ENCODE results near the gene AEBP1.

AEBP1 gene

DNA sequence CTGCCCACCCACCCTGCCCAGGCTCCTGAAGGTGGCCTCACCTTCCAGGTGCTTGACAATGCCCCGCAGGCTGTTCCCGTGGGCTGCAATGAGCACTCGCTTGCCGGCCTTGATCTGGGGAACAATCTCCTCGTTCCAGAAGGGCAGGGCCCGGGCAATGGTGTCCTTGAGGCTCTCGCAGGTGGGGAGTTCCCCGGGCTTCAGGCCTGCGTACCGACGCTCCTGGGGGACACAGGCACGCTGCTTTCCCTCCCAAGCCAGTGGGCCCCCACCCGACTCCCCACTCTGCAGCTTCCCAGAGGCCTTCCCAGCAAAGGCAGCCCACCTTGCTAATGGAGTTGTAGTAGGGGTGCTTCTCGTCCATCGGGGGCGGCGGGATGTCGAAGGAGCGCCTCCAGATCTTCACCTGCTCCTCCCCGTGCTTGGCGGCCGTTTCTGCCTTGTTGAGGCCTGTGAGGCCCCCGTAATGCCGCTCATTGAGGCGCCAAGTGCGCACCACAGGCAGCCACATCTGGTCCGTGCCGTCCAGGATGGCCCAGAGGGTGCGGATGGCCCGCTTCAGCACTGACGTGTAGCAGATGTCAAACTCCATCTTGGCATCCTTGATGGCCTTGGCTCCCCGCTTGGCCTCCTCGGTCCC is 39.2 kb upstream of the AEBP1 start:
- TF ChIP-seq, protein P1, sequence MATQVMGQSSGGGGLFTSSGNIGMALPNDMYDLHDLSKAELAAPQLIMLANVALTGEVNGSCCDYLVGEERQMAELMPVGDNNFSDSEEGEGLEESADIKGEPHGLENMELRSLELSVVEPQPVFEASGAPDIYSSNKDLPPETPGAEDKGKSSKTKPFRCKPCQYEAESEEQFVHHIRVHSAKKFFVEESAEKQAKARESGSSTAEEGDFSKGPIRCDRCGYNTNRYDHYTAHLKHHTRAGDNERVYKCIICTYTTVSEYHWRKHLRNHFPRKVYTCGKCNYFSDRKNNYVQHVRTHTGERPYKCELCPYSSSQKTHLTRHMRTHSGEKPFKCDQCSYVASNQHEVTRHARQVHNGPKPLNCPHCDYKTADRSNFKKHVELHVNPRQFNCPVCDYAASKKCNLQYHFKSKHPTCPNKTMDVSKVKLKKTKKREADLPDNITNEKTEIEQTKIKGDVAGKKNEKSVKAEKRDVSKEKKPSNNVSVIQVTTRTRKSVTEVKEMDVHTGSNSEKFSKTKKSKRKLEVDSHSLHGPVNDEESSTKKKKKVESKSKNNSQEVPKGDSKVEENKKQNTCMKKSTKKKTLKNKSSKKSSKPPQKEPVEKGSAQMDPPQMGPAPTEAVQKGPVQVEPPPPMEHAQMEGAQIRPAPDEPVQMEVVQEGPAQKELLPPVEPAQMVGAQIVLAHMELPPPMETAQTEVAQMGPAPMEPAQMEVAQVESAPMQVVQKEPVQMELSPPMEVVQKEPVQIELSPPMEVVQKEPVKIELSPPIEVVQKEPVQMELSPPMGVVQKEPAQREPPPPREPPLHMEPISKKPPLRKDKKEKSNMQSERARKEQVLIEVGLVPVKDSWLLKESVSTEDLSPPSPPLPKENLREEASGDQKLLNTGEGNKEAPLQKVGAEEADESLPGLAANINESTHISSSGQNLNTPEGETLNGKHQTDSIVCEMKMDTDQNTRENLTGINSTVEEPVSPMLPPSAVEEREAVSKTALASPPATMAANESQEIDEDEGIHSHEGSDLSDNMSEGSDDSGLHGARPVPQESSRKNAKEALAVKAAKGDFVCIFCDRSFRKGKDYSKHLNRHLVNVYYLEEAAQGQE (IDR thresholded peaks at IDR 0.05; ENCODE audit: insufficient read depth in 1 of 2, low read depth in 2 of 2, low read length in 2 of 2): no peak
- TF ChIP-seq POLR2AphosphoS5 (IDR thresholded peaks at IDR 0.05; ENCODE audit: low read depth, low read length) (no peak), FOXP2 (optimal IDR thresholded peaks at IDR 0.05; ENCODE audit: borderline replicate concordance, extremely low read depth, extremely low read length, insufficient read depth) (no peak), TAF1 (IDR thresholded peaks at IDR 0.05; ENCODE audit: borderline replicate concordance, insufficient read depth, low read length) (no peak), SIN3A (IDR thresholded peaks at IDR 0.05; ENCODE audit: borderline replicate concordance, insufficient read depth, low read length) (no peak)

DNA sequence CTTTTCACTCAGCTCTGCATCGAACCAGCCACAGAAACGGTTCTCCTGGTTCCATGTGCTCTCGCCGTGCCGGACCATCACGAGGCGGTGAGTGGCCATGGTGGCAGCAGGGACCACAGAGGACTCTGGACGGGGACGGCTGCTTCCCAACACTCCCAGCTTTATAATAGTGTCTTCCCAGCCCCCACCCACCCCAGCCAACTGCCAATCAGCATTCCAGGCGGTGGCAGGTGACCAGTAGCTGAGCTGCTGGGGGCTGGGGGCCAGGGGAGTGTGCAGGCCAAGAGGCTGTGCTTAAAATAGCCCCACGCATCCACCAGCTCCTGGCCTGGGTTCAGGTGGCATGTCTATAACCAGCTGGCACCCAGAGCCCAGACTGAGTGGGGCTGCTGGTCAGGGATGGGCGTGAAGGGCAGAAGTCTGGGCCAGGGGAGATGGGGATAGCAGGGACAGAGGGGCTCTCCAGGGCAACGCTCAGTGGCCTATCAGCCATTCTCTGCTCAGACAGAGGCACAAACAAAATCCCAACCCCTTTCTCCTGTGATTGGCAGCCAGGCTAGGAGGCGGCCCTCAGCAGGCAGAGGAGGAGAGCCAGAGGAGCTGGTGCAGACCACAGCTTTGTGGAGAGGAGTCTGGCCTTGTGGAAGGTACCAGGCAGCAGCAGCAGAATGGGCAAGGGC is 38.6 kb upstream of the AEBP1 start, which contains the start of gene PGAM2:
Gene PGAM2, minus strand, starts transcription at position 137 of the 680 bp plus-strand sequence. Its CDS starts 38 bp downstream, at position 99.
- TF ChIP-seq POLR2AphosphoS5 (IDR thresholded peaks at IDR 0.05; ENCODE audit: low read depth, low read length) (no peak; the same call in 1 of the 2 replicates), SIN3A (IDR thresholded peaks at IDR 0.05; ENCODE audit: borderline replicate concordance, insufficient read depth, low read length) (no peak), TAF1 (IDR thresholded peaks at IDR 0.05; ENCODE audit: borderline replicate concordance, insufficient read depth, low read length) (no peak), FOXP2 (optimal IDR thresholded peaks at IDR 0.05; ENCODE audit: borderline replicate concordance, extremely low read depth, extremely low read length, insufficient read depth) (no peak)
- TF ChIP-seq, protein P1 (IDR thresholded peaks at IDR 0.05; ENCODE audit: insufficient read depth in 1 of 2, low read depth in 2 of 2, low read length in 2 of 2): no peak

DNA sequence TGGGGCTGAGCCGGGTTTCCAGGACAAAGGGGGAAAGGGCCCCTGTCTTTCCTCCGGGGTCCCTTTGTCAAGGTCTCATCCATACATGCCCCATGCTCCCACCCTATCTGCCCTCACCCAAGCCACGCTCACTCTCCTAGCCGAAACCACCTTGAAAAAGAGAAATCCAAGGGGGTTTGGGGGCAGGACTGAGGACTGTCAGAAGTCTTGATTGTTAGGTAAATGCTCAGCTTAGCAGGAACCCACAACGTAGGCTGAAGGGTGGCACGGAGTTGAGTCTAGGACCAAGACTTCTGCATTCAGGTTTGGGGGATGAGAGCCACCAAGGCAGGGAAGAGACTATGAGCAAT is 38.1 kb upstream of the AEBP1 start:
- TF ChIP-seq TAF1 (IDR thresholded peaks at IDR 0.05; ENCODE audit: borderline replicate concordance, insufficient read depth, low read length) (no peak), SIN3A (IDR thresholded peaks at IDR 0.05; ENCODE audit: borderline replicate concordance, insufficient read depth, low read length) (no peak), FOXP2 (optimal IDR thresholded peaks at IDR 0.05; ENCODE audit: borderline replicate concordance, extremely low read depth, extremely low read length, insufficient read depth) (no peak), POLR2AphosphoS5 (IDR thresholded peaks at IDR 0.05; ENCODE audit: low read depth, low read length) (no peak; the same call in 1 of the 2 replicates)
- TF ChIP-seq, protein P1 (IDR thresholded peaks at IDR 0.05; ENCODE audit: insufficient read depth in 1 of 2, low read depth in 2 of 2, low read length in 2 of 2): no peak

DNA sequence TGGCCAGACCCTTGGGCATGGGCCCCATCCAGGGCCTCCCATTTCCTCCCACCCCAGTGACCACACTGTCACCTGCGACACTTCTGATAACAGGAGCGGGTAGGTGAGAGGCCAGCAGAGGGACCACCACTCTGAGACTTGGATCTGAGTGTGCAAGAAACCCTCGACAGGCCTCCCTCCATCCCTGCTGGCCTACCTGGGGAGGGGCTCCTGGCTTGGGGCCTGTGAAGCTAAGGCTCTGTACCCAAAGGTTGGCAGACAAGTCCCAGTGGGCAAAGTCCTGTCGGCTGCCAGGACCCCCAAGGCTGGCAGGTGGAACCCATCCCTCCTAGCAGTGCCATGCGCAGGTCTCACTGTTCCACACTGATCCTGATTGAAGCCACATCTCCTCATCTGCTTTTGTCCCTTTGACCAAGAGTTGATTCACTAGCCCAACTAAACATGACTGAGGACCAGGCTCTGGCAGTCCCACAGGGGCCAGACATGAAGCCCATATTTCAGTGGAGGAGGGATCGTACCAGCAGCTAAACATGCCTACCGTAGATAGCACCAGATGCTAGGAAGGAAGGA is 37.6 kb upstream of the AEBP1 start:
- TF ChIP-seq POLR2AphosphoS5 (IDR thresholded peaks at IDR 0.05; ENCODE audit: low read depth, low read length) (no peak), SIN3A (IDR thresholded peaks at IDR 0.05; ENCODE audit: borderline replicate concordance, insufficient read depth, low read length) (no peak)

DNA sequence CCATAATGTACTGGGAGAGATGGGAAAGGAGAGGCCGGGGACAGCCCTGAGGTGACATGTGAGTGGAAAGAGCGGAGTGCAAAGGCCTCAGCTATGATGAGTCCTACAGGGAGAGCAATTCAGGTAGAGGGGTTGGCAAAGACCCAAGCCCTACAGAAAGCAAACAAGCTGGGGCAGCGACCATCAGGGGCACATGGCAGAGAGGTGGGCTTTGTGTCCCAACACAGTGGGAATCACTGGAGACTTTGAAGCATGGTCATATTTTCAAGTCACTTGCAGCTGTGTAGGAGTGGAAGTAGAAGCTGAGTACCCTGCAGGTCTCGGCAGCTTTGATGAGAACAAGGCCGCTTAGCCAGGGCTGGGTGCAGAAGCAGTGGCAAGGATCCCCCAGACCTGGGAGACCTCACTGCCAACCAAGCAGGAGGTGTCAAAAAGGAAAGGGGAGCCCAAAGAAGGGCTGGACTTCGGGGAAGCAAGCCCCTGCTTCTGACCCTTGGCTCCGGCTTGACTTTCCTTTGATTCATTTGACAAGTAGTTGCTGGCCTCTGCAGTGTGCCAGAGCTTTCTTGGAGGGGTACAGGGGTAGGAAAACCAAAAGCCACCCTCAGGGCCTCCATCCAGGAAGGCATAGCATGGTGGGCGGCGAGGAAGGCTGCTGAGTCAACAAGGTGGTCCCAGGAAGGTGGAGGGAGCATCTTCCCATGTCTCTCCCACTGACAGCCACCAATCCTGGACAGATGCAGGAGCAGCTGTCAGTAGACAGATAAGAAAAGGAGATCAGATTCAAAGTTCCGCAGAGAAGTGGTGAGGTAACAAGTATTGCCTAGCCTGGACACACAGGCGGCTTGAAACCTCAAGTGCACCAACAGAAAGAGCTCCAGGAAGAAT is 36.8 kb upstream of the AEBP1 start:
- TF ChIP-seq FOXP2 (optimal IDR thresholded peaks at IDR 0.05; ENCODE audit: borderline replicate concordance, extremely low read depth, extremely low read length, insufficient read depth): no peak
- TF ChIP-seq POLR2AphosphoS5 (IDR thresholded peaks at IDR 0.05; ENCODE audit: low read depth, low read length): no peak
- TF ChIP-seq, protein P1 (IDR thresholded peaks at IDR 0.05; ENCODE audit: insufficient read depth in 1 of 2, low read depth in 2 of 2, low read length in 2 of 2): no peak
- no peak for TF ChIP-seq TAF1 (IDR thresholded peaks at IDR 0.05; ENCODE audit: borderline replicate concordance, insufficient read depth, low read length)
- no peak for TF ChIP-seq SIN3A (IDR thresholded peaks at IDR 0.05; ENCODE audit: borderline replicate concordance, insufficient read depth, low read length)
